Kidney epithelial cell (primary cell): Measurements from ENCODE around the gene NRIP3. TPM values are rescaled to one million over a fixed set of nuclear protein-coding genes. Genes with fewer than 3 reads are reported as not detected.
A peak's percentile ranks its signal among the peaks of the same experiment; 100 is the strongest.

Experiments used
- DNase-seq: peaks from one replicate; pipeline ENCODE4 v3.0.0-alpha.2; 2010; ENCODE audit warnings: low read depth
- H3K27me3 ChIP-seq: 2 replicates; pipeline ENCODE4 v1.6.0; 2011; ENCODE audit warnings: low read length; ENCODE audit not compliant: control insufficient read depth, insufficient read depth
- H3K36me3 ChIP-seq: 2 replicates; pipeline ENCODE4 v1.5.1; 2011; ENCODE audit warnings: low read length; ENCODE audit not compliant: control insufficient read depth, insufficient read depth
- H3K4me3 ChIP-seq: 2 replicates; pipeline ENCODE4 v1.5.1; 2011; ENCODE audit warnings: low read depth, mild to moderate bottlenecking, control low read depth, low read length
- total RNA-seq: library from RNA; depleted of rRNA; stranded (reverse); fragments of >200 nt; gene quantifications from 2 replicates; pipeline ENCODE4 v1.2.3, GENCODE V29; 2015
- TF ChIP-seq, protein P1 (sequence below): IDR thresholded peaks from 2 replicates; pipeline ENCODE4 v1.5.1; 2011; ENCODE audit warnings: mild to moderate bottlenecking, moderate library complexity, low read length, control low read depth, inconsistent platforms; ENCODE audit not compliant: insufficient read depth, poor library complexity, severe bottlenecking

The NRIP3 gene
- total RNA-seq: 20.5 and 24.0 TPM in 2 replicates

DNA sequence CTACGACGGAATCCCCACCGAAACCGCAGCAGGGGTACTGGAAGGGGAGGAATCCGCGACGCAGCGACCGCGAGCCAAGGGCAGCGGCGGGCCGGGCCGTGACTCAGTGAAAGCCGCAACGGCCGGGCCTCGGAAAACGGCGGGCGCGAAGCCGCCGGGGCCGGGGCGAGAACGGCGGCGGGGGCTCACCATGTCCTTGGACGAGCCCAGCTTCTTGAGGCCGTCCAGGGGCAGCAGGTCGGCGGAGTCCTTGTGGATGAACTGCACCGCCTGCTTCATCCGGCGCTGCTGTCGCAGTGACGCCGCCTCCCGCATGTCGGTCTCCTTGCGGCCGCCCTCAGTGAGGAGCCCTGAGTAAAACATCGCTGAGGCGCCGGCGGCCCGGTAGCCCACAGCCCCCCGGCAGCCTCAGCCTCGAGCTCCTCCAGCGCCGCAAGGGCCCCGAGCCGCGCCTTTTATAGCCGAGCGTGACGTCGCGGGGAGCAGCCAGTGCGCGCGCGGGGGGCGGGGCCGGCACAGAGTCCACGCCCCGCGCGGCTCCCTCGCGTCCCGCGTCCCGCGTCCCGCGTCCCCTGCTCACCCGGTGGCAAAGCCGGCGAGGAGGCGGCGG lies at the start of gene NRIP3:
NRIP3 (minus strand) TSS at position 429 of the 610 bp plus-strand sequence; CDS start at position 363, 66 bp downstream.
- TF ChIP-seq, protein P1, sequence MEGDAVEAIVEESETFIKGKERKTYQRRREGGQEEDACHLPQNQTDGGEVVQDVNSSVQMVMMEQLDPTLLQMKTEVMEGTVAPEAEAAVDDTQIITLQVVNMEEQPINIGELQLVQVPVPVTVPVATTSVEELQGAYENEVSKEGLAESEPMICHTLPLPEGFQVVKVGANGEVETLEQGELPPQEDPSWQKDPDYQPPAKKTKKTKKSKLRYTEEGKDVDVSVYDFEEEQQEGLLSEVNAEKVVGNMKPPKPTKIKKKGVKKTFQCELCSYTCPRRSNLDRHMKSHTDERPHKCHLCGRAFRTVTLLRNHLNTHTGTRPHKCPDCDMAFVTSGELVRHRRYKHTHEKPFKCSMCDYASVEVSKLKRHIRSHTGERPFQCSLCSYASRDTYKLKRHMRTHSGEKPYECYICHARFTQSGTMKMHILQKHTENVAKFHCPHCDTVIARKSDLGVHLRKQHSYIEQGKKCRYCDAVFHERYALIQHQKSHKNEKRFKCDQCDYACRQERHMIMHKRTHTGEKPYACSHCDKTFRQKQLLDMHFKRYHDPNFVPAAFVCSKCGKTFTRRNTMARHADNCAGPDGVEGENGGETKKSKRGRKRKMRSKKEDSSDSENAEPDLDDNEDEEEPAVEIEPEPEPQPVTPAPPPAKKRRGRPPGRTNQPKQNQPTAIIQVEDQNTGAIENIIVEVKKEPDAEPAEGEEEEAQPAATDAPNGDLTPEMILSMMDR: no peak
- Histone ChIP-seq H3K27me3 (peaks cover 26% of the 10 kb centered on the region), H3K4me3 (peak within 1 kb of the TSS; percentile 40), H3K36me3 (no peaks in the 10 kb centered on the region)
- DNase-seq: no peak

DNA sequence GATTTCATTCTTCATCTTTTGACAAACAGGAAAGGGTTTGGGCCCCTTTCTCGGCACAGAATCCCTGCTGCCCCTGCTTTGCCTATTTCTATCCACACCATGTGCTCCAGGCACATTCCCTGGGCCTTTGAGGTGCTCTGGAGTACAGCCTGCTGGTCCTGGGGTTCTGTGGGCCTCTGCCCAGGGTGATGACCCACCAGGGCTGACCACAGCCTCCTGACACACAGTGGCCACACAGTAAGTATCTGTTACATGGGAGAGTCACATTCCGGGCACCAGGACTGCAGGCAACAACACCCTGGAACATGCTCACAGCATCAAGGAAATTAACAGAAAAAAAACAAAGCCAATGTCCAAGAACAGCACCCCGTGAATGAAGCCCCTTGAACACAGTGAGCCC lies 48.5 kb upstream of the NRIP3 start:
- Histone ChIP-seq H3K36me3 (no peaks in the 10 kb centered on the region), H3K27me3 (no peaks in the 10 kb centered on the region), H3K4me3 (no peak overlapping the region)
- no peak for DNase-seq
- TF ChIP-seq, protein P1: no peak

DNA sequence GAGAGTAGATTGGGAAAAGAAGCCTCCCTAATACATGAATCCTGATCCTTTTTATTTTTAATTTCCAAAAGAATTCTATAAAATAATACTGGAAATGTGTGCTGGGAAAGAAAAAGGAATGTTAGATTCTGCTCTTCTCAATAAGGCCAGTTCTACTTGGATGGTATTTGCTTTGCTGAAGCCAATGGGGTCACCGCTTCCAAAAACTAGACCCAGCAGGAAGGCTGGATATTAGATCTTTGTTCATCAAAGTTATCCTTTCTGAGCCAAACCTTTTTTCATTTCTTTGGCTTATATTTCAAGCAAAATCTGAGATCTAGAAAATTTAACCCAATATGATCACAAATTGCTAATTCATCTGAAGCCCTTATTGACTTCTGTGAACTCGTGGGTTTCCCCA lies 46.2 kb upstream of the NRIP3 start:
- no peaks in the 10 kb centered on the region for H3K27me3 ChIP-seq
- TF ChIP-seq, protein P1: no peak
- no peak for DNase-seq
- H3K4me3 ChIP-seq: no peak overlapping the region
- H3K36me3 ChIP-seq: no peaks in the 10 kb centered on the region

DNA sequence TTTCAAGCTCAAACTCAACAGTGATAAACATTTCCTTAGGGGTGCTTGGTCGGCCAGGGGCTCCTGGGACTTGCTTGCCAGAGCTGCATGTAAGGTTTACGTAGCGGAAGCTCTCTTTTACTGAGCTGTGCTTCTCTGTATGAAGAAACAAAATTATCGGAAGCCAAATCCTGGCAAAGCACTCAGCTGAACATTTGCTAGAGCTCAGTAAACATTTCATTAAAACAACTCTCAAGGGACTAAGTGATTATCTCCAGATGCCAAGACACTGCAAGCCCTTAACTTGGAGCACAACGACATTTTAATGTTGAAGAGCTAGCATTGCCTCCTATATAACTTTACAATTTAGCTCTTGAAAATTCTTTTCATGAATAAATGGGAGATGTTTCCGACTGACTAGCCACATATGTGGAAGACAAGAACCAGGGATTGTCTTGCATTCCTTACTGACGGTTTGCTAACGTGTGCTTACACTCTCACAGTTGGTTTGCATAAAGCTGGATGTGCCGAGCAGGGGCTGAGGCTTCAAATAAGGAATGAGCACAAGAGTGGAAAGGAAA lies 44.2 kb upstream of the NRIP3 start:
- Histone ChIP-seq H3K4me3 (no peak overlapping the region), H3K27me3 (no peaks in the 10 kb centered on the region), H3K36me3 (no peaks in the 10 kb centered on the region)
- no peak for DNase-seq
- TF ChIP-seq, protein P1: no peak

DNA sequence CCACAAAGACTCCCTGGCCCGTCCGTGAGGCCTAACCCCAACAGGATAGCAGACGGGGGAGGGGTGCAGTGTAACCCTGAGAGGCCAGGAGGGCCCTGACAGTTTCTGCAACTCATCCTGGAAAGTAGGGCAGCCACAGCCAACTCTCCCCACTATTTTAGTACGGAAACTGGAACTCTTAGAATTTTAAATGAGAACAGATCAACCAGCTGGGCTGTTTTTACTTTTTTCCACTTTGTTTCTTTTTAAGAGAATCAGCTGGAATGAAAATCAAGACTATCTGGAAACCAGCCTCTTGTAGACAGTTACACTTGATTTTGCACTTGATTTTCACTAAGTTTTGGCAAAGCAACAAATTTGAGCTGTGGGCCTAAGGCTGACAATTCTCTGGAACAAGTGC lies 42.7 kb upstream of the NRIP3 start:
- DNase-seq: no peak
- H3K27me3 ChIP-seq: peaks cover 4% of the 10 kb centered on the region
- no peak overlapping the region for H3K4me3 ChIP-seq
- TF ChIP-seq, protein P1: no peak
- no peaks in the 10 kb centered on the region for H3K36me3 ChIP-seq

DNA sequence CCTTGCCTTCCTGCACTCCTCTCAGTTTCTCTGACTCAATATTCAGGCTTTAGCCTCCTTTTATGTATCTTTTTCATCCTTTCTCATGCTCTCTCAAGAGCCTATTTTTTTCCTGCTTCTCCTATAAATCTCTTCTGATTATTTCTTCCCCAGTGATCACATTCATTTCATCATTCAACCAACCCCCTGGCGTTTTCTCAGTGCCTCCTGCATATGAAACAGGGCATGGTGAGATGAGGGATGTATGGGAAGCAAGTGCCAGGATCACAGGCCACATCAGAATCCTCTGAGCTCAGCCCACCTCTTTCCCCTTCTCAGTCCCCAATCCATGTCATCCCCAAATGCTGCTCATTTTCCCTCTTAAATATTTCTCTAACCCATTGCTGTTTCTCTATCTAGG lies 38.7 kb upstream of the NRIP3 start:
- TF ChIP-seq, protein P1: no peak
- DNase-seq: no peak
- Histone ChIP-seq H3K27me3 (peaks cover 4% of the 10 kb centered on the region), H3K4me3 (no peak overlapping the region), H3K36me3 (no peaks in the 10 kb centered on the region)
